HepG2 (cell line): ENCODE results near the gene C14orf119. TPM values are rescaled to one million over a fixed set of nuclear protein-coding genes. Genes with fewer than 3 reads are reported as not detected.

Source experiments
- HCFC1 ChIP-seq: fragments of 150-350 bp; IDR thresholded peaks from 2 replicates; pipeline ENCODE4 v1.6.1; 2014; ENCODE audit warnings: low read depth, low read length
- JARID2 ChIP-seq: sonication (generic); formaldehyde crosslinking; IDR thresholded peaks from 2 replicates; pipeline ENCODE4 v1.8.1; 2023; ENCODE audit warnings: missing genetic modification reagents, inconsistent platforms; ENCODE audit not compliant: insufficient replicate concordance
- KDM1A ChIP-seq: IDR thresholded peaks from 2 replicates; pipeline ENCODE4 v1.6.1; 2016; ENCODE audit warnings: missing compliant biosample characterization
- LBX2 ChIP-seq: sonication (generic); formaldehyde crosslinking; IDR thresholded peaks from 2 replicates; pipeline ENCODE4 v1.5.0; 2020; ENCODE audit warnings: missing genetic modification reagents, mild to moderate bottlenecking, borderline replicate concordance
- MAFG ChIP-seq: sonication (generic); formaldehyde crosslinking; IDR thresholded peaks from 2 replicates; pipeline ENCODE4 v1.5.1; 2020; ENCODE audit warnings: mild to moderate bottlenecking, missing genetic modification reagents
- MAZ ChIP-seq, 2 experiments: sonication (generic) in 1 of 2; formaldehyde crosslinking in 1 of 2; IDR thresholded peaks; 2 replicates each; pipeline versions ENCODE4 v1.5.0 to v1.6.1; 2012 to 2020; ENCODE audit warnings: low read depth in 2 of 2, mild to moderate bottlenecking in 2 of 2, borderline replicate concordance in 1 of 2, improper control_type of control experiment in 1 of 2, low read length in 1 of 2, missing genetic modification reagents in 1 of 2, moderate library complexity in 1 of 2
- MIER2 ChIP-seq: IDR thresholded peaks from 2 replicates; pipeline ENCODE4 v1.6.1; 2016; ENCODE audit warnings: missing biosample characterization, missing genetic modification reagents
- MXI1 ChIP-seq: IDR thresholded peaks from 3 replicates; pipeline ENCODE4 v1.6.1; 2012; ENCODE audit warnings: low read depth, low read length, inconsistent platforms, borderline replicate concordance
- NKX3-1 ChIP-seq: sonication (generic); formaldehyde crosslinking; IDR thresholded peaks from 2 replicates; pipeline ENCODE4 v1.5.0; 2020; ENCODE audit warnings: missing genetic modification reagents
- PHB2 ChIP-seq: fragments of 450-650 bp; IDR thresholded peaks from 2 replicates; pipeline ENCODE4 v1.6.1; 2018; ENCODE audit not compliant: partially characterized antibody
- PITX1 ChIP-seq: sonication (generic); formaldehyde crosslinking; IDR thresholded peaks from 2 replicates; pipeline ENCODE4 v1.5.1; 2020; ENCODE audit warnings: mild to moderate bottlenecking, missing genetic modification reagents
- RBM39 ChIP-seq: fragments of 200-400 bp; formaldehyde crosslinking; IDR thresholded peaks from one replicate; pipeline ENCODE4 v1.6.1; 2018; ENCODE audit warnings: antibody characterized with exemption, mild to moderate bottlenecking, low read depth, low read length; ENCODE audit not compliant: poor library complexity, severe bottlenecking
- THRA ChIP-seq: sonication (generic); formaldehyde crosslinking; IDR thresholded peaks from 2 replicates; pipeline ENCODE4 v1.4.0; 2020; ENCODE audit warnings: missing genetic modification reagents, borderline replicate concordance
- ZBTB2 ChIP-seq: sonication (generic); formaldehyde crosslinking; IDR thresholded peaks from 2 replicates; pipeline ENCODE4 v1.8.0; 2022; ENCODE audit warnings: low read depth, missing genetic modification reagents
- ZFY ChIP-seq: sonication (generic); formaldehyde crosslinking; IDR thresholded peaks from 2 replicates; pipeline ENCODE4 v1.4.0; 2020; ENCODE audit warnings: missing genetic modification reagents
- ZNF275 ChIP-seq: sonication (generic); formaldehyde crosslinking; IDR thresholded peaks from 2 replicates; pipeline ENCODE4 v1.8.0; 2022; ENCODE audit warnings: missing genetic modification reagents, mild to moderate bottlenecking, inconsistent platforms, borderline replicate concordance
- ZNF687 ChIP-seq: sonication (generic); formaldehyde crosslinking; IDR thresholded peaks from 2 replicates; pipeline ENCODE4 v1.5.1; 2020; ENCODE audit warnings: mild to moderate bottlenecking, missing genetic modification reagents, moderate library complexity
- polyA plus RNA-seq, 8 experiments: library from polyadenylated mRNA; depleted of rRNA in 3 of 8; stranded (reverse) in 7 of 8; unstranded in 1 of 8; fragments of >200 nt; fragmentation: Illumina TruSeq in 4 of 8; extraction: Trizol in 4 of 8; gene quantifications; 2 replicates each; pipeline versions ENCODE4 v1.2.1 to v1.2.3, GENCODE V29; 2011 to 2016; ENCODE audit warnings: low read depth in 4 of 8, missing spikeins in 1 of 8, mixed read lengths in 1 of 8; ENCODE audit not compliant: insufficient read depth in 1 of 8
- total RNA-seq, 5 experiments: library from RNA; depleted of rRNA; stranded (reverse); fragments of >200 nt; fragmentation: Illumina TruSeq; extraction: Trizol; gene quantifications; 2 replicates each; pipeline ENCODE4 v1.2.3, GENCODE V29; 2016; ENCODE audit warnings: low read depth in 1 of 5

C14orf119 gene
- total and polyA plus RNA-seq, 2 of the 13 experiments (the other 11 are each of a cell fraction or from before 2014, with no cell fraction given) = 117 to 206 TPM

- TF ChIP-seq RBM39 = peak; percentile 89
- TF ChIP-seq MXI1 = peak; percentile 39; the same call in 1 of the 3 replicates
- TF ChIP-seq THRA (CRISPR knock-in tag) = peak; percentile 51; the same call in 1 of the 2 replicates
- TF ChIP-seq ZFY (CRISPR knock-in tag) = peak; percentile 61; the same call in 1 of the 2 replicates
- TF ChIP-seq MAFG (CRISPR knock-in tag) = no peak
- TF ChIP-seq ZBTB2 (CRISPR knock-in tag) = no peak
- no peak for TF ChIP-seq KDM1A (CRISPR knock-in tag)
- TF ChIP-seq MAZ (IDR thresholded peaks at IDR 0.05; ENCODE audit: borderline replicate concordance, low read depth, low read length) = peak; percentile 53
- no peak for TF ChIP-seq MAZ (CRISPR knock-in tag; IDR thresholded peaks at IDR 0.05; ENCODE audit: low read depth)
- TF ChIP-seq LBX2 (CRISPR knock-in tag) = peak; percentile 16; the same call in 1 of the 2 replicates
- TF ChIP-seq ZNF687 (CRISPR knock-in tag) = peak; percentile 85
- TF ChIP-seq JARID2 (CRISPR knock-in tag) = no peak
- peak; percentile 34; the same call in 1 of the 2 replicates for TF ChIP-seq HCFC1
- no peak for TF ChIP-seq PHB2
- TF ChIP-seq PITX1 = peak; percentile 34; the same call in 1 of the 2 replicates
- peak; percentile 89 for TF ChIP-seq NKX3-1 (CRISPR knock-in tag)
- no peak; the same call in 1 of the 2 replicates for TF ChIP-seq ZNF275
- TF ChIP-seq MIER2 = peak; percentile 32; the same call in 1 of the 2 replicates
These were observed at the start of gene C14orf119 (continued) for GRCh38 chr14:23095196-23096108.
